Liver (tissue), 9 donors: ENCODE measurements around the gene CLPTM1L. TPM values are rescaled to one million over a fixed set of nuclear protein-coding genes. Genes with fewer than 3 reads are reported as not detected.

Experiments used
- DNase-seq: peaks from one replicate; pipeline ENCODE4 v3.0.0-alpha.2; 2017; ENCODE audit warnings: low spot score
- H3K27ac ChIP-seq, 2 donors: one replicate each; pipeline ENCODE4 v1.7.0; 2013; ENCODE audit warnings: inconsistent platforms in 2 of 2, low read length in 2 of 2, control low read depth in 1 of 2, low read depth in 1 of 2, mild to moderate bottlenecking in 1 of 2
- H3K27me3 ChIP-seq, 4 donors: one replicate each; pipeline versions ENCODE4 v1.6.1 to v1.7.0; 2013; ENCODE audit warnings: low read length in 3 of 4, inconsistent platforms in 1 of 4, mild to moderate bottlenecking in 1 of 4, moderate library complexity in 1 of 4; ENCODE audit not compliant: control insufficient read depth in 4 of 4, insufficient read depth in 4 of 4
- H3K36me3 ChIP-seq, 4 donors: one replicate each; pipeline versions ENCODE4 v1.6.1 to v1.7.0; 2013; ENCODE audit warnings: low read length in 3 of 4, mild to moderate bottlenecking in 3 of 4, low read depth in 1 of 4, moderate library complexity in 1 of 4; ENCODE audit not compliant: control insufficient read depth in 4 of 4, insufficient read depth in 3 of 4
- H3K4me1 ChIP-seq, 4 donors: one replicate each; pipeline versions ENCODE4 v1.6.1 to v1.7.0; 2013; ENCODE audit warnings: low read length in 3 of 4, mild to moderate bottlenecking in 3 of 4, moderate library complexity in 1 of 4; ENCODE audit not compliant: control insufficient read depth in 4 of 4, insufficient read depth in 4 of 4
- H3K4me3 ChIP-seq, 3 donors: one replicate each; pipeline versions ENCODE4 v1.6.1 to v1.7.0; 2013; ENCODE audit warnings: low read length in 3 of 3, control low read depth in 1 of 3, low read depth in 1 of 3, mild to moderate bottlenecking in 1 of 3
- H3K9ac ChIP-seq, 2 donors: one replicate each; pipeline ENCODE4 v1.7.0; 2013; ENCODE audit warnings: low read length in 2 of 2, mild to moderate bottlenecking in 2 of 2, moderate library complexity in 2 of 2, control low read depth in 1 of 2, low read depth in 1 of 2
- H3K9me3 ChIP-seq, 4 donors: one replicate each; pipeline versions ENCODE4 v1.6.1 to v1.7.0; 2013; ENCODE audit warnings: low read length in 3 of 4; ENCODE audit not compliant: control insufficient read depth in 4 of 4
- CTCF ChIP-seq: fragments of 150-350 bp; IDR thresholded peaks from 2 replicates; pipeline ENCODE4 v1.5.1; 2017; ENCODE audit warnings: improper control_type of control experiment, low read depth, low read length; ENCODE audit not compliant: missing input control
- EGR1 ChIP-seq, 2 donors: IDR thresholded peaks; 2 replicates each; pipeline ENCODE4 v1.6.1; 2016 to 2018; ENCODE audit warnings: antibody characterized with exemption in 2 of 2, low read depth in 2 of 2
- NR2F2 ChIP-seq: IDR thresholded peaks from 2 replicates; pipeline ENCODE4 v1.6.1; 2016; ENCODE audit warnings: antibody characterized with exemption
- RAD21 ChIP-seq, 2 donors: IDR thresholded peaks; 2 replicates each; pipeline ENCODE4 v1.6.1; 2016; ENCODE audit warnings: antibody characterized with exemption in 2 of 2, mild to moderate bottlenecking in 2 of 2
- YY1 ChIP-seq: IDR thresholded peaks from 2 replicates; pipeline ENCODE4 v1.6.1; 2016; ENCODE audit warnings: antibody characterized with exemption, mild to moderate bottlenecking
- WGBS: extraction: QIAGEN DNeasy Blood & Tissue Kit; methylation state at CpG from one replicate; pipeline ENCODE4 v1.1.7; 2013; 5-methylcytosine and 5-hydroxymethylcytosine counted together
- polyA plus RNA-seq, 2 donors: library from polyadenylated mRNA; stranded (reverse) in 1 of 2; unstranded in 1 of 2; fragments of 200-250 nt in 1 of 2; fragments of >200 nt in 1 of 2; fragmentation: Nextera tagmentation in 1 of 2; extraction: Ambion mirVana in 1 of 2; gene quantifications; one replicate each; pipeline versions ENCODE4 v1.2.1 to v1.2.3, GENCODE V29; 2013 to 2015
- total RNA-seq, 2 donors: library from RNA; depleted of rRNA; stranded (reverse); fragments of >200 nt; gene quantifications; one replicate each; pipeline ENCODE4 v1.2.3, GENCODE V29; 2014
- TF ChIP-seq, protein P1 (sequence below): IDR thresholded peaks from 2 replicates; pipeline ENCODE4 v1.6.1; 2016; ENCODE audit warnings: antibody characterized with exemption, mild to moderate bottlenecking
- donor health status: healthy.
- donor health status: healthy.
- donor health status: healthy.
- donor health status: healthy.
- donor health status: healthy.

Gene CLPTM1L
- total and polyA plus RNA-seq, 4 donors, result 69.2 to 255 (median 146) TPM

- no peak overlapping the region for H3K9ac ChIP-seq
- no peak for DNase-seq
- no peak overlapping the region for H3K27ac ChIP-seq
- H3K9me3 ChIP-seq, result no peaks in the 10 kb centered on the region
- 92% methylated on average over 14 of the region's 14 CpGs for WGBS
- peaks cover 20 to 63% (median 52%) of the 10 kb centered on the region in 4 donors for H3K4me1 ChIP-seq
- TF ChIP-seq YY1 (no peak), EGR1 (IDR thresholded peaks at IDR 0.05; ENCODE audit: low read depth in 2 of 2) (no peak)
- TF ChIP-seq, protein P1, sequence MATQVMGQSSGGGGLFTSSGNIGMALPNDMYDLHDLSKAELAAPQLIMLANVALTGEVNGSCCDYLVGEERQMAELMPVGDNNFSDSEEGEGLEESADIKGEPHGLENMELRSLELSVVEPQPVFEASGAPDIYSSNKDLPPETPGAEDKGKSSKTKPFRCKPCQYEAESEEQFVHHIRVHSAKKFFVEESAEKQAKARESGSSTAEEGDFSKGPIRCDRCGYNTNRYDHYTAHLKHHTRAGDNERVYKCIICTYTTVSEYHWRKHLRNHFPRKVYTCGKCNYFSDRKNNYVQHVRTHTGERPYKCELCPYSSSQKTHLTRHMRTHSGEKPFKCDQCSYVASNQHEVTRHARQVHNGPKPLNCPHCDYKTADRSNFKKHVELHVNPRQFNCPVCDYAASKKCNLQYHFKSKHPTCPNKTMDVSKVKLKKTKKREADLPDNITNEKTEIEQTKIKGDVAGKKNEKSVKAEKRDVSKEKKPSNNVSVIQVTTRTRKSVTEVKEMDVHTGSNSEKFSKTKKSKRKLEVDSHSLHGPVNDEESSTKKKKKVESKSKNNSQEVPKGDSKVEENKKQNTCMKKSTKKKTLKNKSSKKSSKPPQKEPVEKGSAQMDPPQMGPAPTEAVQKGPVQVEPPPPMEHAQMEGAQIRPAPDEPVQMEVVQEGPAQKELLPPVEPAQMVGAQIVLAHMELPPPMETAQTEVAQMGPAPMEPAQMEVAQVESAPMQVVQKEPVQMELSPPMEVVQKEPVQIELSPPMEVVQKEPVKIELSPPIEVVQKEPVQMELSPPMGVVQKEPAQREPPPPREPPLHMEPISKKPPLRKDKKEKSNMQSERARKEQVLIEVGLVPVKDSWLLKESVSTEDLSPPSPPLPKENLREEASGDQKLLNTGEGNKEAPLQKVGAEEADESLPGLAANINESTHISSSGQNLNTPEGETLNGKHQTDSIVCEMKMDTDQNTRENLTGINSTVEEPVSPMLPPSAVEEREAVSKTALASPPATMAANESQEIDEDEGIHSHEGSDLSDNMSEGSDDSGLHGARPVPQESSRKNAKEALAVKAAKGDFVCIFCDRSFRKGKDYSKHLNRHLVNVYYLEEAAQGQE, result no peak
- no peak overlapping the region for H3K4me3 ChIP-seq
- no peaks in the 10 kb centered on the region for H3K27me3 ChIP-seq
- peaks cover 24 to 56% (median 34%) of the 10 kb centered on the region in 4 donors for H3K36me3 ChIP-seq
These were observed 8.8 kb downstream of the CLPTM1L start for GRCh38 chr5:1336106-1336561.

DNA sequence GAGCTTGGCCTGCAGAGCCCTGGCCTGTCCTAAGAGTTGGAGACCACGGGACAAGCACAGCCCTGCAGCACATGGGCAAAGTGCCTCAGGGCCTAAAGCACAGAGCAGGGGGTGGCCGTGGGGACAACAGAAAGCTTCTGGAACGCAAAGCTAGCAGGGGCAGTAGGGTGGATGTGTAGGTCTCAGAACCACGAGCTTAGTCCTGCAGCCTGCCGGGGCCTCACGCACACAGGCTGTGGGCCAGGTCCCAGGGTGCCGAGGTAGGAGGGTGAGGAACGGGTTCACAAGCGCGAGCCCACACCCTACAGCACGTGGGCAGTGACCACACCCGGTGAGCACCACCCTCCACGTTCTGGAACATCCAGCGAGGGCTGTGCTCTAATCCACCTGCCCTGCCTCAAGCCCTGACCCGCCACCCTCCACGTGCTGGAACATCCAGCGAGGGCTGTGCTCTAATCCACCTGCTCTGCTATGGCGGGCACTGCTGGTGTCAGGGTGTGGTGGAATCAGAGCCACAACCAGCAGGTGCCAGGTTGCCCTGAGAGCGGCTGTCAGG, 9.3 kb downstream of the CLPTM1L start:
- H3K36me3 ChIP-seq, result peaks cover 21 to 55% (median 33%) of the 10 kb centered on the region in 4 donors
- no peak for TF ChIP-seq RAD21 (IDR thresholded peaks at IDR 0.05)
- TF ChIP-seq, protein P1, result no peak
- no peak for TF ChIP-seq NR2F2
- TF ChIP-seq CTCF, result no peak
- no peak overlapping the region for H3K27ac ChIP-seq
- WGBS, result 89% methylated on average over 19 of the region's 19 CpGs
- no peak overlapping the region for H3K4me3 ChIP-seq
- H3K9ac ChIP-seq, result no peak overlapping the region
- no peaks in the 10 kb centered on the region for H3K27me3 ChIP-seq
- no peak for DNase-seq
- no peaks in the 10 kb centered on the region for H3K9me3 ChIP-seq
- H3K4me1 ChIP-seq, result peaks cover 22 to 65% (median 55%) of the 10 kb centered on the region in 4 donors
